Thoracic aorta (tissue), 2 donors: ENCODE measurements around the gene ARHGAP25. TPM values are rescaled to one million over a fixed set of nuclear protein-coding genes. Genes with fewer than 3 reads are reported as not detected.

Experiments used
- ATAC-seq: fragments of 150-250 bp; one replicate; pipeline ENCODE4 v1.8.0; 2017; ENCODE audit warnings: low read depth; ENCODE audit not compliant: insufficient number of reproducible peaks, low FRiP score
- DNase-seq: peaks from one replicate; pipeline ENCODE4 v3.0.0-alpha.2; 2020; ENCODE audit warnings: low spot score
- H3K27ac ChIP-seq, 2 donors: fragments of 200-600 bp; sonication (generic); 1 replicate in 1 of 2; 2 replicates in 1 of 2; pipeline ENCODE4 v1.5.1; 2016; ENCODE audit warnings: mild to moderate bottlenecking in 2 of 2, moderate library complexity in 2 of 2
- H3K27me3 ChIP-seq: fragments of 200-600 bp; sonication (generic); replicated peaks from 2 replicates; pipeline ENCODE4 v1.6.0; 2016; ENCODE audit warnings: mild to moderate bottlenecking; ENCODE audit not compliant: insufficient read depth
- H3K36me3 ChIP-seq: fragments of 200-600 bp; sonication (generic); one replicate; pipeline ENCODE4 v1.5.1; 2016
- H3K4me1 ChIP-seq, 2 donors: fragments of 200-600 bp; sonication (generic); 1 replicate in 1 of 2; 2 replicates in 1 of 2; pipeline versions ENCODE4 v1.5.1 to v1.6.0; 2016; ENCODE audit warnings: low read depth in 2 of 2, mild to moderate bottlenecking in 1 of 2; ENCODE audit not compliant: control insufficient read depth in 1 of 2
- H3K4me3 ChIP-seq: fragments of 200-600 bp; sonication (generic); 2 replicates; pipeline ENCODE4 v1.5.1; 2016; ENCODE audit warnings: mild to moderate bottlenecking
- H3K9me3 ChIP-seq: fragments of 200-600 bp; sonication (generic); 2 replicates; pipeline ENCODE4 v1.5.1; 2016
- CTCF ChIP-seq: fragments of 200-600 bp; sonication (generic); IDR thresholded peaks from one replicate; pipeline ENCODE4 v1.5.1; 2019; ENCODE audit warnings: antibody characterized with exemption
- total RNA-seq, 2 donors: library from RNA; depleted of rRNA; stranded (reverse); fragments of >200 nt; gene quantifications; one replicate each; pipeline versions ENCODE4 v1.1.0 to v1.2.3, GENCODE V29; 2016

The ARHGAP25 gene
- total RNA-seq, 2 donors from 2014 or later, result 10.8 to 14.5 TPM

GRCh38 chr2:68870215-68870614 is 135.6 kb downstream of the ARHGAP25 start:
- no peak overlapping the region for H3K4me3 ChIP-seq
- no peak for ATAC-seq

GRCh38 chr2:68871159-68871764 is 136.7 kb downstream of the ARHGAP25 start, which contains the start of gene BMP10:
BMP10 (minus strand) TSS chr2:68871397; CDS start chr2:68871358, 39 bp downstream.
- Histone ChIP-seq H3K27ac (no peak within 1 kb of the TSS), H3K4me1 (no peaks in the 10 kb centered on the region), H3K27me3 (no peaks in the 10 kb centered on the region), H3K4me3 (no peak within 1 kb of the TSS), H3K36me3 (no peaks in the 10 kb centered on the region), H3K9me3 (no peaks in the 10 kb centered on the region)
- ATAC-seq, result no peak
- TF ChIP-seq CTCF, result no peak
- no peak for DNase-seq

More at GRCh38 chr2:68870215-68870614, 135.6 kb downstream of the ARHGAP25 start:
- H3K27ac ChIP-seq, result no peak overlapping the region
- DNase-seq, result no peak
- H3K36me3 ChIP-seq, result no peaks in the 10 kb centered on the region
- no peaks in the 10 kb centered on the region for H3K9me3 ChIP-seq
- no peak for TF ChIP-seq CTCF
- no peaks in the 10 kb centered on the region for H3K4me1 ChIP-seq
- H3K27me3 ChIP-seq, result no peaks in the 10 kb centered on the region

Other genes with a start within 250 kb of the ARHGAP25 start
- gene PROKR1, start 91.2 kb upstream of the ARHGAP25 start, total RNA-seq, result not detected
- not detected for gene BMP10, start 136.6 kb downstream of the ARHGAP25 start, total RNA-seq
- 1 to 10 TPM in 1 of 2 donors, not detected in 1; 9.7 TPM for gene GKN2, start 218.1 kb downstream of the ARHGAP25 start, total RNA-seq
- gene GKN1, start 239.8 kb downstream of the ARHGAP25 start, total RNA-seq, result 10 to 100 TPM in 1 of 2 donors, not detected in 1; 20.7 TPM